B cell (primary cell): Measurements from ENCODE around the gene GASK1A.

Experiments used
- EZH2 ChIP-seq: IDR thresholded peaks from 2 replicates; pipeline ENCODE4 v1.6.1; 2012; ENCODE audit warnings: borderline replicate concordance, low read depth, mild to moderate bottlenecking, moderate library complexity, low read length; ENCODE audit not compliant: insufficient read depth, poor library complexity, severe bottlenecking
- TF ChIP-seq, protein P1 (sequence below): fragments of 200-600 bp; IDR thresholded peaks from one replicate; pipeline ENCODE4 v1.8.0; 2022; ENCODE audit warnings: antibody characterized with exemption, mild to moderate bottlenecking

DNA sequence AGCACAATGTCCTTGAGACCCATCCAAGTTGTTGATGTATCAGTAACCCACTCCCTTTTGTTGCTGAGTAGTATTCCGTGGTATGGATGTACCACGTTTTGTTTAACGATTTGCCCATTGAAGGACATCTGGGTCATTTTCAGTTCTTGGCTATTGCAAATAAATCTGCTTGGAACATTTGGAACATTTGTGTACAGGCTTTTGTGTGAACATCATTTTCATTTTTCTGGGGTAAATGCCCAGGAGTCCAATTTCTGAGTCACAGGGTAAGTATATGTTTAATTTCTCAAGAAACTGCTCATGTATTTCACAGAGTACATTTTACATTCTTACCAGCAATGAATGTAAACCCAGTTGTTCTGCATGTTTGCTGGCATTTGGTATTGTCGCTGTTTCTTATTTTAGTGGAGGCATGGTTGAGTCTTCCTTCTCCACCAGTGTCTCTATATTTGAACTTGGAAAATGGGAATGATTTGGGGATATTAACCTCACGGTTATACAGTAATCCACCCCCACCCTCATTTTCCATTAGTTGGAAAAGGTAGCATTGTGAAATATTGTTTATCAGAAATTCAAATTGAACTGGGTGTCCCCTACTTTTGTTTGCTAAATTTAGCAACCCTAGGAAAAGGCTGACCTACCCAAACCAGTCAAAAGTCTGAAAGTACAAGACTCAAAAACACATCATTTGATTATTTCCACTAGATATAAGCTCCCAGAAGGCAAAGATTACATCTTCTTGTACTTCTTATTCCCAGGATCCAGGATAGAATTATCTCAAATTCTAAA is 96.0 kb downstream of the GASK1A start:
- TF ChIP-seq, protein P1, sequence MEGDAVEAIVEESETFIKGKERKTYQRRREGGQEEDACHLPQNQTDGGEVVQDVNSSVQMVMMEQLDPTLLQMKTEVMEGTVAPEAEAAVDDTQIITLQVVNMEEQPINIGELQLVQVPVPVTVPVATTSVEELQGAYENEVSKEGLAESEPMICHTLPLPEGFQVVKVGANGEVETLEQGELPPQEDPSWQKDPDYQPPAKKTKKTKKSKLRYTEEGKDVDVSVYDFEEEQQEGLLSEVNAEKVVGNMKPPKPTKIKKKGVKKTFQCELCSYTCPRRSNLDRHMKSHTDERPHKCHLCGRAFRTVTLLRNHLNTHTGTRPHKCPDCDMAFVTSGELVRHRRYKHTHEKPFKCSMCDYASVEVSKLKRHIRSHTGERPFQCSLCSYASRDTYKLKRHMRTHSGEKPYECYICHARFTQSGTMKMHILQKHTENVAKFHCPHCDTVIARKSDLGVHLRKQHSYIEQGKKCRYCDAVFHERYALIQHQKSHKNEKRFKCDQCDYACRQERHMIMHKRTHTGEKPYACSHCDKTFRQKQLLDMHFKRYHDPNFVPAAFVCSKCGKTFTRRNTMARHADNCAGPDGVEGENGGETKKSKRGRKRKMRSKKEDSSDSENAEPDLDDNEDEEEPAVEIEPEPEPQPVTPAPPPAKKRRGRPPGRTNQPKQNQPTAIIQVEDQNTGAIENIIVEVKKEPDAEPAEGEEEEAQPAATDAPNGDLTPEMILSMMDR = no peak
- TF ChIP-seq EZH2 = no peak
